Activated naive CD4-positive, alpha-beta T cell treated with anti-CD3 and anti-CD28 coated beads for 36 hours (primary cell): ENCODE data around the gene BRDT. TPM values are rescaled to one million over a fixed set of nuclear protein-coding genes. Genes with fewer than 3 reads are reported as not detected.

ENCODE experiments used
- CTCF ChIA-PET: fragments of 350-600 bp; sonication (Branson Sonifier 250); formaldehyde crosslinking; loops from one replicate; lab custom pipeline; 2021; ENCODE audit warnings: antibody characterized with exemption; lab: Charles Lee
- DNase-seq: peaks from one replicate; pipeline ENCODE4 v3.0.0-alpha.2; 2020
- H3K27ac Mint-ChIP-seq: one replicate; pipeline ENCODE4 v1.8.0; 2021; ENCODE audit warnings: mild to moderate bottlenecking, mixed read lengths
- H3K27me3 Mint-ChIP-seq: one replicate; pipeline ENCODE4 v1.8.0; 2021; ENCODE audit warnings: low read depth, mixed read lengths
- H3K36me3 Mint-ChIP-seq: one replicate; pipeline ENCODE4 v1.8.0; 2021; ENCODE audit warnings: low read depth, mixed read lengths
- H3K4me1 Mint-ChIP-seq: one replicate; pipeline ENCODE4 v1.8.0; 2021; ENCODE audit warnings: low read depth, mixed read lengths
- H3K4me3 Mint-ChIP-seq: one replicate; pipeline ENCODE4 v1.8.0; 2021; ENCODE audit warnings: mild to moderate bottlenecking, moderate library complexity, mixed read lengths
- H3K9me3 Mint-ChIP-seq: one replicate; pipeline ENCODE4 v1.8.0; 2021; ENCODE audit warnings: mixed read lengths
- intact Hi-C: fragments of 100-400 bp; cut with micrococcal nuclease; formaldehyde crosslinking; loops from one replicate; pipeline ENCODE4 v1.15.1; 2023
- total RNA-seq, 2 experiments: library from RNA; stranded (reverse); gene quantifications; one replicate each; pipeline ENCODE4 v1.2.3, GENCODE V29; 2021

BRDT gene
- total RNA-seq, 2 experiments from 2014 or later: not detected

GRCh38 chr1:92038695-92039346 is 89.6 kb downstream of the BRDT start:
- no peak overlapping the region for H3K27ac Mint-ChIP-seq
- no peaks in the 10 kb centered on the region for H3K4me1 Mint-ChIP-seq
- DNase-seq: no peak
- intact Hi-C loops: no loop called here
- CTCF ChIA-PET: no interaction called here
- H3K36me3 Mint-ChIP-seq: no peaks in the 10 kb centered on the region
- no peaks in the 10 kb centered on the region for H3K9me3 Mint-ChIP-seq
- no peak overlapping the region for H3K4me3 Mint-ChIP-seq
- no peaks in the 10 kb centered on the region for H3K27me3 Mint-ChIP-seq

GRCh38 chr1:92040971-92041370 is 91.8 kb downstream of the BRDT start:
- no peaks in the 10 kb centered on the region for H3K36me3 Mint-ChIP-seq
- no peak overlapping the region for H3K27ac Mint-ChIP-seq
- intact Hi-C loops: no loop called here
- CTCF ChIA-PET: interaction anchor here (0.7 kb wide), 1 partner anchor 659 kb away, joined by 3 read pairs; no protein-coding TSS in a partner anchor
- no peak overlapping the region for H3K4me3 Mint-ChIP-seq
- H3K27me3 Mint-ChIP-seq: no peaks in the 10 kb centered on the region
- no peaks in the 10 kb centered on the region for H3K4me1 Mint-ChIP-seq
- no peaks in the 10 kb centered on the region for H3K9me3 Mint-ChIP-seq
- no peak for DNase-seq

GRCh38 chr1:92043621-92044020 is 94.4 kb downstream of the BRDT start:
- Mint-ChIP-seq H3K27me3 (no peaks in the 10 kb centered on the region), H3K9me3 (no peaks in the 10 kb centered on the region), H3K36me3 (no peaks in the 10 kb centered on the region), H3K4me3 (no peak overlapping the region), H3K4me1 (no peaks in the 10 kb centered on the region), H3K27ac (no peak overlapping the region)
- no peak for DNase-seq
- intact Hi-C loops: no loop called here
- CTCF ChIA-PET: no interaction called here

DNA sequence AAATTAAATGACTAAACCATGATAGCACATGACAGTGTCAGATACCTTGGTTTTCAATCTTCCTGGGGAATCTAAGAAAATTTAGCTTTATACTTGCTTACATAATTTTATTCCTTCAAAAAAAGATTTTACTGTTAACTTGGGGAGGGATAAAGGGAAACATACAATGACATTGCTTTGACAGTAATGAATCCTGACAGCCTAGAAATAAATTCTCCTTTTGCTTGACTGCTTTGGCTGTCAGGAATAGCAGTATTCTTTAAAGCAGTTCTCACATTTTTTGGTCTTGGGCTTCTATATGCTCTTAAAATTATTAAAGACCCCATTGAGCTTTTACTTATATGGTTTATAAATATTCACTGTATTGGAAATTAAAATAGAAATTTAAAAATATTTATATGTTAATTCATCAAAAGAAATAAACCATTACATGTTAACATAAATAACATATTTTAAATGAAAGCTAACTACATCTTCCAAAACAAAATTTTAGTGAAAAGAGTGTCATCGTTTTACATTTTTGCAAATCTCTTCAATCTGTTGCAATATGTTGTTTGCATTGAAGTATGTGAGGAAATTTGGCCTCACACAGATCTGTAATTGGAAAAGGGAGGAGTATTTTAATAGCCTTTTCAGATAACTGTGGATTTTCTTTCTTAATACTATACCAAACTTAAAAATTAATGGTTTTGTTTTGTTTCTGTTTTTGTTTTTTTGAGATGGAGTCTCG is 96.7 kb downstream of the BRDT start:
- no peaks in the 10 kb centered on the region for H3K36me3 Mint-ChIP-seq
- H3K9me3 Mint-ChIP-seq: no peaks in the 10 kb centered on the region
- no peak overlapping the region for H3K27ac Mint-ChIP-seq
- no peaks in the 10 kb centered on the region for H3K4me1 Mint-ChIP-seq
- intact Hi-C loops: no loop called here
- H3K27me3 Mint-ChIP-seq: no peaks in the 10 kb centered on the region
- no peak overlapping the region for H3K4me3 Mint-ChIP-seq
- CTCF ChIA-PET: no interaction called here
- DNase-seq: no peak

DNA sequence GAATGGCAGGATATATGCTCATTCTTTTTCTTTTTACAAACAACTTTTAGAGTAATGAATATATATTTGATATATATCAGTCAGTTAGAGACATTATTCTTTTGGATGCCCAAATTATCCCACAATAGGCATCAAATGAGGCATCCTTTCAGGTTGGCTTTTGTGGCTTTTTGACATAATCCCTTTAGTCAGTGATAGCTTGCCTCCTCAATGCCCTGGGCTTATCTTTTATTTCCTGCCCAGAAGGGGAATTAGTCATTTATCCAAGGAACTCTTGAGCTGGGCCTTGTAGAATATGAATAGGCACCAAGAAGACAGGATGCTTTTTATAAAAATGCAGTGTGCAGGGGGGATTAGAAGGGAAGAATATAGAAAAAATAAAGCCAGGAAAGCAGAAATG is 102.7 kb downstream of the BRDT start:
- Mint-ChIP-seq H3K27me3 (no peaks in the 10 kb centered on the region), H3K4me1 (no peaks in the 10 kb centered on the region), H3K36me3 (no peaks in the 10 kb centered on the region), H3K9me3 (no peaks in the 10 kb centered on the region), H3K27ac (no peak overlapping the region), H3K4me3 (no peak overlapping the region)
- CTCF ChIA-PET: no interaction called here
- DNase-seq: no peak
- intact Hi-C loops: no loop called here

Other genes starting within 250 kb of the BRDT start
- gene TGFBR3, start 63.2 kb upstream of the BRDT start, total RNA-seq: 1 to 10 TPM; 3.2 to 3.3 TPM
- under 1 TPM; 0.14 to 0.32 TPM for gene EPHX4, start 80.6 kb downstream of the BRDT start, total RNA-seq
- under 1 TPM in 1 of 2 experiments, not detected in 1; 0.32 TPM for gene SETSIP, start 126.0 kb downstream of the BRDT start, total RNA-seq
- 1 to 10 TPM; 2.0 to 2.7 TPM for gene BTBD8, start 130.9 kb downstream of the BRDT start, total RNA-seq